Adrenal gland (tissue), 12 donors: Measurements from ENCODE around the gene SLC30A3. TPM values are rescaled to one million over a fixed set of nuclear protein-coding genes. Genes with fewer than 3 reads are reported as not detected.
"Not testable (repeated sequence)": the region's sequence is repeated elsewhere in the genome, so short reads cannot be mapped to it uniquely, and the experiment has no call there.

ENCODE experiments used
- DNase-seq, 7 donors: peaks; one replicate each; pipeline ENCODE4 v3.0.0-alpha.2; 2019 to 2020
- H3K27ac ChIP-seq, 5 donors: fragments of 200-600 bp; sonication (generic) in 4 of 5; 1 replicate in 3 of 5; 2 replicates in 2 of 5; pipeline versions ENCODE4 v1.5.1 to v1.8.0; 2016 to 2020; ENCODE audit warnings: mild to moderate bottlenecking in 1 of 5
- H3K27me3 ChIP-seq: fragments of 200-600 bp; 2 replicates; pipeline ENCODE4 v1.8.0; 2021
- H3K36me3 ChIP-seq, 2 donors: fragments of 200-600 bp; replicated peaks in 1 of 2; 1 replicate in 1 of 2; 2 replicates in 1 of 2; pipeline versions ENCODE4 v1.5.1 to v1.8.0; 2018 to 2022
- H3K4me1 ChIP-seq, 2 donors: fragments of 200-600 bp; replicated peaks in 1 of 2; 1 replicate in 1 of 2; 2 replicates in 1 of 2; pipeline versions ENCODE4 v1.5.1 to v1.8.0; 2018 to 2021
- H3K4me3 ChIP-seq, 4 donors: fragments of 200-600 bp; sonication (generic) in 3 of 4; one replicate each; pipeline ENCODE4 v1.5.1; 2016 to 2018
- H3K9me3 ChIP-seq, 3 donors: fragments of 200-600 bp; sonication (generic) in 1 of 3; replicated peaks in 1 of 3; 1 replicate in 2 of 3; 2 replicates in 1 of 3; pipeline versions ENCODE4 v1.5.1 to v1.8.0; 2016 to 2021
- POLR2A ChIP-seq, 2 donors: fragments of 450-650 bp; IDR thresholded peaks; one replicate each; pipeline ENCODE4 v1.6.1; 2017; ENCODE audit warnings: antibody characterized with exemption in 2 of 2, mild to moderate bottlenecking in 2 of 2, moderate library complexity in 1 of 2
- WGBS, 4 donors: extraction: QIAGEN DNeasy Blood & Tissue Kit in 2 of 4; methylation state at CpG; one replicate each; pipeline versions ENCODE4 v1.1.5 to v1.1.7; 2013 to 2017; 5-methylcytosine and 5-hydroxymethylcytosine counted together
- intact Hi-C, 2 donors: fragments of 100-400 bp; cut with DNase I; formaldehyde crosslinking; loops; one replicate each; pipeline versions ENCODE4 v1.14.1 to v1.15.0; 2022 to 2023
- polyA plus RNA-seq, 3 donors: library from polyadenylated mRNA; stranded (reverse); fragments of 200-250 nt in 2 of 3; fragments of 350-450 nt in 1 of 3; fragmentation: Illumina TruSeq in 1 of 3; extraction: RNeasy Lipid Tissue Mini Kit (QIAGEN cat#74804) in 1 of 3; gene quantifications; one replicate each; pipeline ENCODE4 v1.2.3, GENCODE V29; 2013 to 2014
- total RNA-seq, 9 donors: library from RNA; depleted of rRNA in 4 of 9; stranded (reverse); fragments of >200 nt in 4 of 9; fragments of 120-200 nt in 1 of 9; fragmentation: NEBNext Ultra II Directional in 1 of 9; extraction: Animal tissue kit (Norgen Biotek cat#: 25700) in 1 of 9; gene quantifications; one replicate each; pipeline versions ENCODE4 v1.1.0 to v1.2.4, GENCODE V29; 2013 to 2023
- TF ChIP-seq, protein P1 (sequence below), 6 experiments: fragments of 450-650 bp in 4 of 6; fragments of 200-600 bp in 2 of 6; sonication (generic) in 1 of 6; IDR thresholded peaks; 1 replicate in 5 of 6; 2 replicates in 1 of 6; pipeline versions ENCODE4 v1.5.1 to v1.8.0; 2016 to 2021; ENCODE audit warnings: antibody characterized with exemption in 6 of 6, mild to moderate bottlenecking in 2 of 6, moderate library complexity in 1 of 6
- donor health status: healthy with polysubstance abuse.
- donor health status: Bipolar disorder and iron deficiency.
- donor health status: DM: yes; HTN: yes; CAD: no.
- donor health status: DM: no; HTN: no; CAD: no.
- donor health status: DM: no; HTN: no; CAD: no.
- donor health status: DM: yes; HTN: yes; CAD: no.

The SLC30A3 gene
- total and polyA plus RNA-seq, 12 donors: 0.27 to 5.6 (median 1.9) TPM; not detected in 1

DNA sequence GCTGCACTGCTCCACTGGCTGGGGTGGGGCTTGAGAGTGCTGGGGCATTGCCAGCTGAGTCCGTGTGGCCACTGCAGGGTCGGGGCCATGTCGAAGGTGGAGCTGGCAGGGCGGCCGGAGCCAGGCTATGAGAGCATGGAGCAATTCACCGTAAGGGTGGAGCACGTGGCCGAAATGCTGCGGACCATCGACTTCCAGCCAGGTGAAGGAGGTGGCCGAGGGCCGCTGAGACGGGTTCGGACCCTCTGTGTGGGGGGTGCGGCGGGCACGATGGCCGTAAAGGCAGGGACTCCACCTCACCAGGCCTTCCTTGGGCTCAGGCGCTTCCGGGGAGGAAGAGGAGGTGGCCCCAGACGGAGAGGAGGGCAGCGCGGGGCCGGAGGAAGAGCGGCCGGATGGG is 43.3 kb upstream of the SLC30A3 start:
- 29 to 62% (median 42%) methylated on average over 15 to 26 of the region's 26 CpGs for WGBS, 4 donors
- intact Hi-C loops: loop anchor here in 1 of 2 donors (10.0 kb wide), 1 partner anchor 61 kb away; no protein-coding TSS in a partner anchor
- Histone ChIP-seq H3K4me3 (no peak overlapping the region), H3K36me3 (peaks cover 0 to 6% of the 10 kb centered on the region in 2 donors), H3K9me3 (no peaks in the 10 kb centered on the region), H3K4me1 (peaks cover 10 to 21% of the 10 kb centered on the region in 2 donors), H3K27me3 (peaks cover 19% of the 10 kb centered on the region), H3K27ac (no peak overlapping the region)
- DNase-seq: no peak
- TF ChIP-seq, protein P1, sequence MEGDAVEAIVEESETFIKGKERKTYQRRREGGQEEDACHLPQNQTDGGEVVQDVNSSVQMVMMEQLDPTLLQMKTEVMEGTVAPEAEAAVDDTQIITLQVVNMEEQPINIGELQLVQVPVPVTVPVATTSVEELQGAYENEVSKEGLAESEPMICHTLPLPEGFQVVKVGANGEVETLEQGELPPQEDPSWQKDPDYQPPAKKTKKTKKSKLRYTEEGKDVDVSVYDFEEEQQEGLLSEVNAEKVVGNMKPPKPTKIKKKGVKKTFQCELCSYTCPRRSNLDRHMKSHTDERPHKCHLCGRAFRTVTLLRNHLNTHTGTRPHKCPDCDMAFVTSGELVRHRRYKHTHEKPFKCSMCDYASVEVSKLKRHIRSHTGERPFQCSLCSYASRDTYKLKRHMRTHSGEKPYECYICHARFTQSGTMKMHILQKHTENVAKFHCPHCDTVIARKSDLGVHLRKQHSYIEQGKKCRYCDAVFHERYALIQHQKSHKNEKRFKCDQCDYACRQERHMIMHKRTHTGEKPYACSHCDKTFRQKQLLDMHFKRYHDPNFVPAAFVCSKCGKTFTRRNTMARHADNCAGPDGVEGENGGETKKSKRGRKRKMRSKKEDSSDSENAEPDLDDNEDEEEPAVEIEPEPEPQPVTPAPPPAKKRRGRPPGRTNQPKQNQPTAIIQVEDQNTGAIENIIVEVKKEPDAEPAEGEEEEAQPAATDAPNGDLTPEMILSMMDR (IDR thresholded peaks at IDR 0.05): no peak
- TF ChIP-seq POLR2A (IDR thresholded peaks at IDR 0.05): no peak

DNA sequence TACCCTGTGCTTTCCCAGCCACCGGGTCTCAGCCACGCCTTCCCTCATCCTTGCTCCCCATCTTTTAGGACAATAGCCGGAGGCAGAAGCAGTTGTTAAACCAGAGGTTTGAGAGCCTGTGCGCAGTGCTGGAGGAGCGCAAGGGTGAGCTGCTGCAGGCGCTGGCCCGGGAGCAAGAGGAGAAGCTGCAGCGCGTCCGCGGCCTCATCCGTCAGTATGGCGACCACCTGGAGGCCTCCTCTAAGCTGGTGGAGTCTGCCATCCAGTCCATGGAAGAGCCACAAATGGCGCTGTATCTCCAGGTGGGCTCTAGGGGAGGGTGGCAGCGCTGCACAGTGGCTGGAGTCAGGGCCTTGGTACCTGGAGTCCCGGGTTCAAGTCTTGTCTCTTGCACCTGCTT is 42.7 kb upstream of the SLC30A3 start:
- Histone ChIP-seq H3K4me3 (no peak overlapping the region), H3K36me3 (peaks cover 0 to 6% of the 10 kb centered on the region in 2 donors), H3K9me3 (no peaks in the 10 kb centered on the region), H3K27ac (no peak overlapping the region), H3K27me3 (peaks cover 19% of the 10 kb centered on the region), H3K4me1 (peaks cover 10 to 21% of the 10 kb centered on the region in 2 donors)
- WGBS, 4 donors: 90 to 98% (median 93%) methylated on average over 13 to 16 of the region's 16 CpGs
- intact Hi-C loops: loop anchor here in 1 of 2 donors (10.0 kb wide), 1 partner anchor 61 kb away; no protein-coding TSS in a partner anchor
- DNase-seq: no peak
- TF ChIP-seq POLR2A (IDR thresholded peaks at IDR 0.05): no peak
- TF ChIP-seq, protein P1 (IDR thresholded peaks at IDR 0.05): no peak

DNA sequence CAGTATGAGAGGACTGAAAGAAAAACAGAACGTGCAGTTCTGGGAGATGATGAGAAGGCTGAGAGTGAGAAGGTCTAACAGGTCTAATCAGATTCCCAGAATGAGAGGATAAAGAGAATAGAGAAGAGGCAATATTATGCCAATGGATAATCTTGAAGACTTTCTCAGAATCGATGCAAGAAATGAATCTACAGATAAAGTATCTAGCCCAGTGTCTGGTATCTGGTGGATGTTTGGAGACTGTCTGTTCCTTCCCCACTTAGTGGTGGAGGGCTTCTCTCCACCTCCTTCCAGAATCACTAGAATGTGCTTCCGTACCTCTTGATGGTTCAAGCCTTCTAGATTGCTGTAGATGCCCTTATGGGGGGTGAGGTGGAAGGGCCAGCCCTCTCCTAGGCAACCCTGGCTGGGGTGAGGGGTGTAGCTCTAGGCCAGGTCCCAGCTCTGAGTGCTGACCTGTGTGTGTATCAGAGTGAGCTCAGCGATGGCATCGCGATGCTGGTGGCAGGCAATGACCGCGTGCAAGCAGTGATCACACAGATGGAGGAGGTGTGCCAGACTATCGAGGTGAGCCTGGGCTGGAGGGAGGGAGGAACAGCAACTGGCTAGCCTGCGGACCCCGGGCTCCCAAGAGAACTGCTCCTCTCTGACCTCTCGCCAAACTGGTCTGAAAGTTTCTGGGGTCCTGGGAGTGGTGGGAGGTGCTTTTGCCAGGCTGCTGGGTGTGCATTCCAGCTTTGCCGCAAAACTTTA is 41.8 kb upstream of the SLC30A3 start:
- 87 to 89% (median 89%) methylated on average over 10 to 13 of the region's 13 CpGs for WGBS, 4 donors
- intact Hi-C loops: loop anchor here in 1 of 2 donors (5.0 to 10.0 kb wide), 2 partner anchors 60 to 207 kb away; no protein-coding TSS in a partner anchor
- Histone ChIP-seq H3K4me3 (no peak overlapping the region), H3K27ac (no peak overlapping the region), H3K27me3 (peaks cover 19% of the 10 kb centered on the region), H3K36me3 (peaks cover 0 to 4% of the 10 kb centered on the region in 2 donors), H3K4me1 (peaks cover 10 to 21% of the 10 kb centered on the region in 2 donors), H3K9me3 (no peaks in the 10 kb centered on the region)
- no peak for DNase-seq
- no peak for TF ChIP-seq POLR2A (IDR thresholded peaks at IDR 0.05)
- TF ChIP-seq, protein P1 (IDR thresholded peaks at IDR 0.05): no peak

DNA sequence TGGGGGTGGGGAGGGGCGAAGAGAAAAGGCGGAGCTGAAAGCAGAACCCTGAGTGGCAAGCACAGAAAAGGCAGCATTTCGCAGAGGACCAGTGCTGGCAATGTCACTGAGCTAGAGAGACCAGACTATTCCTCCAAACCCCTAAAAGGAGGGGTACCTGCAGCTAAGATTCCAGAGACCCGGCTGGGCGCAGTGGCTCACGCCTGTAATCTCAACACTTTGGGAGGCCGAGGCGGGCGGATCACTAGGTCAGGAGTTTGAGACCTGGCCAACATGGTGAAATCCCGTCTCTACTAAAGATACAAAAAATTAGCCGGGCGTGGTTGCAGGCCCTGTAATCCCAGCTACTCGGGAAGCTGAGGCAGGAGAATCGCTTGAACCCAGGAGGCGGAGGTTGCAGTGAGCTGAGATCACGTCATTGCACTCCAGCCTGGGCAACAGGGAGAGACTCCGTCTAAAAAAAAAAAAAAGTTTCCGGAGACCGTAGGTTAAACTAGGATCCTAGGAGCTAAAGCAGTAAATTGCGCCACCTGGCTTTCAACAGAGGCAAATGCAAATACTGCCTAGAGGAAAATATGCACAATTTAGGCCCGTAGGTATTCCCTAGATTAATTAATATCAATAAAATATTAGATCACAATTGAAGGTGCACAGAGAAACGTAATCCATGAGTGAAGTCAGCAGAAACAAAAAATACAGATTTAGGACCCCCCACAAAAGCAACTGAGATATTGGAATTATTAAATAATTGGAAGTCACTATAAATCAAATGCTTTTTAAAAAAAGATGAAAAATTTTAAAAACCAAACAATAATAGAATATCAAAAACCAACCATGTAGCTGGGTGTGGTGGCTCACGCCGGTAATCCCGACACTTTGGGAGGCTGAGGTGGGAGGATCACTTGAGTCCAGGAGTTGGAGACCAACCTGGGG is 40.5 kb upstream of the SLC30A3 start:
- intact Hi-C loops: loop anchor here in 1 of 2 donors (5.0 to 10.0 kb wide), 2 partner anchors 59 to 206 kb away; no protein-coding TSS in a partner anchor
- peak overlapping the region in 1 of 4 donors; percentile 50 for H3K4me3 ChIP-seq

DNA sequence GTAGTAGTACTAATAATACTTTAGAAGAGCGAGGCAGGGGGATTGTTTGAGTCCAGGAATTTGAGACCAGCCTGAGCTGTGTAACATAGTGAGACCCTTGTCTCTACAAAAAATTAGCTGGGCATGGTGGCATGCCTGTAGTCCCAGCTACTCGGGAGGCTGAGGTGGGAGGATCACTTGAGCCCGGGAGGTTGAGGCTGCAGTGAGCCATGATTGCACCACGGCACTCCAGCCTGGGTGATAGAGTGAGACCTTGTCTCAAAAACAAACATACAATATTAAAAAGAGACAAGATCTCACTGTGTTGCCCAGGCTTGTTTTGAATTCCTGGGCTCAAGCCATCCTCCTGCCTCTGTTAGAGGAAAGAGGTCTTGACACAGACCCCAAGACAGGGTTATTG is 37.8 kb upstream of the SLC30A3 start:
- not testable (repeated sequence) for H3K27me3 ChIP-seq, H3K4me1 ChIP-seq, H3K4me3 ChIP-seq, DNase-seq, H3K27ac ChIP-seq, H3K36me3 ChIP-seq, H3K9me3 ChIP-seq
- intact Hi-C loops: loop anchor here in 1 of 2 donors (5.0 to 10.0 kb wide), 2 partner anchors 56 to 203 kb away; no protein-coding TSS in a partner anchor
- WGBS, 4 donors: 80 to 91% (median 86%) methylated on average over 4 of the region's 4 CpGs

More for the DNA sequence above, 40.5 kb upstream of the SLC30A3 start:
- DNase-seq: peak; percentile 60 to 82 (median 72)
- H3K4me1 ChIP-seq: peaks cover 10 to 18% of the 10 kb centered on the region in 2 donors
- peak overlapping the region in 3 of 5 donors; percentile 27 to 60 (median 30) for H3K27ac ChIP-seq
- no peaks in the 10 kb centered on the region for H3K36me3 ChIP-seq
- peaks cover 19% of the 10 kb centered on the region for H3K27me3 ChIP-seq
- peak in 1 of 2 donors; percentile 11 for TF ChIP-seq POLR2A (IDR thresholded peaks at IDR 0.05)
- TF ChIP-seq, protein P1 (IDR thresholded peaks at IDR 0.05): peak; percentile 85 to 98 (median 92)
- WGBS, 4 donors: 13 to 20% (median 17%) methylated on average over 24 to 25 of the region's 25 CpGs
- no peaks in the 10 kb centered on the region for H3K9me3 ChIP-seq
